Bronchial smooth muscle cell (primary cell): ENCODE data around the gene CDX2. TPM values are rescaled to one million over a fixed set of nuclear protein-coding genes. Genes with fewer than 3 reads are reported as not detected.

ENCODE experiments used
- total RNA-seq: library from RNA; depleted of rRNA; stranded (reverse); fragments of >200 nt; gene quantifications from 2 replicates; pipeline ENCODE4 v1.2.1, GENCODE V29; 2014

The CDX2 gene, protein sequence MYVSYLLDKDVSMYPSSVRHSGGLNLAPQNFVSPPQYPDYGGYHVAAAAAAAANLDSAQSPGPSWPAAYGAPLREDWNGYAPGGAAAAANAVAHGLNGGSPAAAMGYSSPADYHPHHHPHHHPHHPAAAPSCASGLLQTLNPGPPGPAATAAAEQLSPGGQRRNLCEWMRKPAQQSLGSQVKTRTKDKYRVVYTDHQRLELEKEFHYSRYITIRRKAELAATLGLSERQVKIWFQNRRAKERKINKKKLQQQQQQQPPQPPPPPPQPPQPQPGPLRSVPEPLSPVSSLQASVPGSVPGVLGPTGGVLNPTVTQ
- total RNA-seq, result not detected in 2 replicates

DNA sequence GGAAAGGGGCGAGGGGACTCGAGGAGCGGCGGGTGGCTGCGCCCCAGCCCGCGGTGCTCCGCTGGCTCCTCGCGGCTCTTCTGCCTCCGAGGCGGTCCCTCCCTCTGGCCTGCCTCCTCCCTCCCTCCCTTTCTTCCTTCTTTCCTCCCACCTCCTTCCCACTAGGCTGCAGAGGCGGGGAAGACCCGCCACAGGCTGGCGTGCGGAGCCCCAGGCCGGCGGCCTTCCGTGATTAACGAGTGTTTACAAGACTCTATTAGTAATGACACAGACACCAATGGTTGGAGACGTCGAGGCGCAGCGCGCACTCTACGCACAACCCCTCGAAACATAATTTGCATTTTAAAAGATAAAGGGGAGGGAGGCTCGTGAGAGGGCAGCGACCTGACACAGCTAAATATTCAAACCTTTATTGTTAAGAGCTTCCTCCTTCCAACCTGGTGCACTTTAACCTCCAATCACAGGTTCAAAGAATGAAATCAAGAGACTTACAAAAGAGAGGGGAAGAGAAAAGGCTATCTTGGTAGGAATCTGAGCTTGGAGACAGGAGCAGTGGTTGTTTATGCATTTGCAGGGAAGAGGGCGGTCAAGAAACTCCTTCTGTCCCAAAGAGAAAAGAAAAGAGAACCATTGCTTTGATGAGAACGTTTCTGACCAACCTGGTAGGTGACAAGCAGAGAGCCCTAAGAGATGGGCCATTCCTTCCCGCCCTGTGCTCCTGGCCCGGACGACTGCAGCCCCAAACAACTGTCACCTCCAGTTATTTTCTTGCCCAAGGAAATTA, at the start of gene CDX2:
Gene CDX2 (minus strand): TSS at position 234 of the 784 bp plus-strand sequence. CDS start 309 bp downstream, outside the sequence.

DNA sequence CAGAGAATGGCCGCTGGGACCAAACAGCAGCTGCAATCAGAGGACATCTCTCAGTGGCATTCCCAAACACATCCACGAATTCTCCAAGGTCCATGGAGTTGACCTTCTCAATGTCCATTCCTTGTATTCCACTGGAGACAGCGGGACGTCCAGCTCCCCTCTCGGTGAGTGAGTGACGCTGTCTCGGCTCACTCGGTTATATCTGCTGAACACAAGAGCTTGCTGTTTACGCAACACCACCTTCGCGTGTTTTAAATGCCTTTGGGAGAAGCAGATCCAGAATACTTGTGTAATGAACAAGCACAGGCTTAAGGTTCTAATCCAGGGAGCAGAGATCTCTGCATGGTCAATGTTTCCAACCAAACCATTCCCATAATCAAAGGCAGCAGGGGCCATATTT, 19.4 kb upstream of the CDX2 start, which contains the start of gene URAD:
Gene URAD (minus strand): TSS at position 174 of the 400 bp plus-strand sequence. CDS start 56 bp downstream, at position 118.

DNA sequence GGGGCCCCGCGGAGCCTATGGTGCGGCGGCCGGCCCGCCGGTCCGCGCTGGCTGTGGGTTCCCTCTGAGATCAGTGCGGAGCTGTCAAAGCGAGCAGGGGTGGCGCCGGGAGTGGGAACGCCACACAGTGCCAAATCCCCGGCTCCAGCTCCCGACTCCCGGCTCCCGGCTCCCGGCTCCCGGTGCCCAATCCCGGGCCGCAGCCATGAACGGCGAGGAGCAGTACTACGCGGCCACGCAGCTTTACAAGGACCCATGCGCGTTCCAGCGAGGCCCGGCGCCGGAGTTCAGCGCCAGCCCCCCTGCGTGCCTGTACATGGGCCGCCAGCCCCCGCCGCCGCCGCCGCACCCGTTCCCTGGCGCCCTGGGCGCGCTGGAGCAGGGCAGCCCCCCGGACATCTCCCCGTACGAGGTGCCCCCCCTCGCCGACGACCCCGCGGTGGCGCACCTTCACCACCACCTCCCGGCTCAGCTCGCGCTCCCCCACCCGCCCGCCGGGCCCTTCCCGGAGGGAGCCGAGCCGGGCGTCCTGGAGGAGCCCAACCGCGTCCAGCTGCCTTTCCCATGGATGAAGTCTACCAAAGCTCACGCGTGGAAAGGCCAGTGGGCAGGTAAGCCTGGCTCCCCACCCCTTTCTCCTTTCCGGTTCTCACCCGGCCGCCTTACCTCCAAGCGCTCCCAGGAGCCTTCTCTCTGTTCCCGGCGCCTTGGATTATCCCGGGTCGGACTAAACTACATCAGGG, 49.0 kb downstream of the CDX2 start, which contains the start of gene PDX1:
Gene PDX1 (plus strand): TSS at position 67 of the 743 bp plus-strand sequence. CDS start 139 bp downstream, at position 206.

Other genes starting within 250 kb of the CDX2 start
- not detected in 2 replicates for gene GSX1, start 176.8 kb downstream of the CDX2 start, total RNA-seq
- gene PDX1, start 49.3 kb downstream of the CDX2 start, total RNA-seq, result not detected in 2 replicates
- not detected in 2 replicates for gene URAD, start 19.4 kb upstream of the CDX2 start, total RNA-seq
- gene FLT3, start 131.3 kb upstream of the CDX2 start, total RNA-seq, result not detected in 2 replicates
- 8.2 and 10.1 TPM in 2 replicates for gene PAN3, start 169.2 kb upstream of the CDX2 start, total RNA-seq